IPS-18c (cell line): ENCODE measurements around the gene SRSF8.
"Not testable (repeated sequence)": the region's sequence is repeated elsewhere in the genome, so short reads cannot be mapped to it uniquely, and the experiment has no call there.

ENCODE experiments used
- H3K4me3 ChIP-seq: 2 replicates; pipeline ENCODE4 v1.7.0; 2013; ENCODE audit warnings: low read depth, mild to moderate bottlenecking, low read length, moderate library complexity; ENCODE audit not compliant: insufficient read depth
- H3K9me3 ChIP-seq: one replicate; pipeline ENCODE4 v1.6.1; 2013; ENCODE audit warnings: mild to moderate bottlenecking, low read length, moderate library complexity; ENCODE audit not compliant: control insufficient read depth, insufficient read depth

SRSF8 gene

DNA sequence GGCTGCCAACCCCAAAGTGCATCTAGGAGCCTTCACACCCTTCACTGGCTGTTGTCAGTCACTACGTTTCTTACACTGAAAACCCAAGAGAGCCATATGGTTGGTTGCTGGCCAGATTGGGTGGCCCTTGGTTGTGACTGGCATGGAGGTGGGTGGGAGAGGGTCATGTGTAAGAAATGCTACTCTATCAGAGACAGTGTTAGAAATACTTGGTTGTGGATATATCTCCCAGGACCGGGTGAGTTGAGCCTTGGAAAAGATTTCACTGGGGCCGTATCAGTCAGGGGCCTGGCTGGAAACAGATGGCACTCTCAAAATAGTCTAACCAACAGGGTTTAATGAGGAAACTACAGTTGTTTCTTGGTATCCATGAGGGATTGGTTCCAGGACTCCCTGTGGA lies 38.1 kb downstream of the SRSF8 start:
- no peaks in the 10 kb centered on the region for H3K9me3 ChIP-seq

DNA sequence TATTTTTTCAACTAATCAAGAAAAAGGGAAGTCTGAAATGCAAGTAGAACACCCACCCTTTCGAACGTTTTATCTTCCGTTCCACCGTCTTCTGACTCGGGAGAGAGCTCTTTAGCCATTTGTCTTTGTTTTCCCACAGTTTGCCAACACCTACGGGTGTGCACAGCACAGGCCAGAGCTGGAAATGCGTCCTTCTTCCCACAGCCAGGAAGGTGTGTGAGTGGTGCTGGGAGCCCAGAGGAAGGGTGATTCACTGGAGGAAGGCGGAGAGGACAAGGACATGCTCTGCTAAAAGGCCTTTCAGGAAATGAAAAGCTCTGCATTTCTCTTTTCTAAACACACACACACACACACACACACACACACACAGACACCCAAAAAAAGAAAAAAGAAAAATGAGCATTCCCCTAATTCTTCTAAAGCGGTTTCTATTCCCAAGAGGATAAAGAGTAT lies 41.5 kb downstream of the SRSF8 start:
- H3K9me3 ChIP-seq = no peaks in the 10 kb centered on the region
- no peak overlapping the region for H3K4me3 ChIP-seq

More for the DNA sequence above, 38.1 kb downstream of the SRSF8 start:
- no peak overlapping the region for H3K4me3 ChIP-seq

DNA sequence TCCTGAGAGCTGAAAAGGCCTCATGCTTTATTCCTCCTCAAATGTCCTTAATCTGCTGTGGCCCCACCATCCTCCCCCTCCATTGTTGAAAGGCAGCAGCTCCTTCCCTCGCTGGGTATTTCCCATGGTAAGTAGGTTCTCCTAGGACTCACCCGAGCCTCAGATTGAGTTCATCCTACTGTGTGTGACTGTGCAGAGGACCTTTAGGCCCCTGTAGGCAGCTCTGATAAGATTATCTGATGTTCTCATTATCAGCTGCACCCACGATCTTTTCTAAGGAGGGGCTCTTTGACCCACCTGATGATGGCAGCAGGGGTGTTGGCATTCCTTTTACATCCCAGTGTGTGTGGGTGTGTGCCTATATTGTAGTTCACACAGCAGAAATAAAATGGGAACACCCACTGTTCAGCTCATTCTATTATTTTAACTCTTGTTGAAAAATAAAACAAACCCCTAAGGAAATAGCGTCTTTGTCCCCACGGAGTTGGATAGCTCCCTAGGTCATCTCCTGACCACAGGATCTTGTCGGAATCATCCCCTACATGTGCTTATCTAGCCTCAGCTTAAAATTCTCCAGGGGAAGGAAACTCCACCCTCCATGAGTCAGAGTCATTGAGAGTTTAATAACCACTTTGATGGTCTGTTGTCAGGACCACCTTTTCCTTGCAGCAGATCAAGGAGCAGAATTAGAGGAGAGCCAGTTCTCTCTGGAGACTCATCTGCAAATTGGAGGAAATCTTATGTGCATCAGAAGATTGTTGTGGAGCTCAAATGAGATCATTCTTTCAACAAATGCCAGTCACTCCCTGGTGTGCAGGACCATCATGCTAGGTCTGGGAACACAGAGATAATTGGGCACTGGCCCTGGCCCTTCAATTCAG lies 42.2 kb downstream of the SRSF8 start:
- Histone ChIP-seq H3K9me3 (no peaks in the 10 kb centered on the region), H3K4me3 (no peak overlapping the region)

GRCh38 chr11:95111471-95111870 lies 44.8 kb downstream of the SRSF8 start:
- H3K9me3 ChIP-seq, H3K4me3 ChIP-seq: not testable (repeated sequence)

DNA sequence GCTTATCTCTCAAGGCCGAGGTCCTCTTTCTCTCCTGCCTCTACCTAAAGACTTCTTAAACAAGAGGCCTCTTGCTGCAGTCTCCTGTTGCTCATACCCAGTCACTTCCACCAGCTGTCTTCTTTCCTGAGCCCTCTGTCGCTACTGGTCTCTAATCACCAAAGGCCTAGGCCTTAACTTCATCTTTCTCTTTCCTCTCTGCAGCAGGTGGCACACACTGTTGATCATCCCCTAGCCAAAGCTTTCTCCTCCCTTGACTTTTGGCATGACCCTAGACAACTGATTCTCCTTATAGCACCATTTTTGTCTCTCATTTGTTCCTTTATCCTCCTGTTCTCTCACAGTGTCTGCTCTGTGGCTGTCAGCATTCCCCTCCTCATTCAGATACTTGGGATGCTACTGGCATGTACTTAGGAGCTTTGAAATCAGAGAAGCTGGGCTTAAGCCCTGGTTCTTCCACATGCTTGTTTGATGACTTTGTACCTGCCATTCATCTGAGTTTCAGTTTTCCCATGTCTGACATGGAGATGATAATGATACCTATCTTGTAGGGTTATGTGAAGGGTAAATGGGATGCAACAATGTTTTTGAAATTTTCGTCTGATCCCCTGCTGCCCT lies 45.3 kb downstream of the SRSF8 start:
- Histone ChIP-seq H3K9me3 (no peaks in the 10 kb centered on the region), H3K4me3 (no peak overlapping the region)

DNA sequence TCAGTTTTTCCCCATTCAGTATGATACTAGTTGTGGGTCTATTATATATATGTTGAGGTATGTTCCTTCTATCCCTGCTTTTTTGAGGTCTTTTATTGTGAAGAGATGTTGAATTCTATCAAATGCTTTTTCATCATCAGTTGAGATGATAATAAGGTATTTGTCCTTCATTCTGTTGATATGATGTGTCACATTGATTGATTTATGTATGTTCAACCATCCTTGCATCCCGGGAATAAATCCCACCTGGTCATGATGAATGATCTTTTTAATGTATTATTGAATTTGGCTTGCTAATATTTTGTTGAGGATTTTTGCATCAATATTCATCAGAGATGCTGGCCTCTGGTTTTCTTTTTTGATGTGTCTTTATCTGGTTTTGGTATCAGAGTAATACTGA lies 48.9 kb downstream of the SRSF8 start:
- H3K9me3 ChIP-seq = no peaks in the 10 kb centered on the region
- H3K4me3 ChIP-seq = no peak overlapping the region

- no peak overlapping the region for H3K4me3 ChIP-seq
- H3K9me3 ChIP-seq = no peaks in the 10 kb centered on the region
These were observed 52.8 kb downstream of the SRSF8 start for GRCh38 chr11:95119361-95120060.
